GM23338 (cell line): ENCODE data around the gene CAV2. TPM values are rescaled to one million over a fixed set of nuclear protein-coding genes. Genes with fewer than 3 reads are reported as not detected.

Experiments used
- ATAC-seq: fragments of 200-7000 bp; cut with Tn5 transposase; 3 replicates; pipeline ENCODE4 v1.9.1; 2020
- DNase-seq: peaks from one replicate; pipeline ENCODE4 v3.0.0-alpha.2; 2015; ENCODE audit warnings: low spot score
- H2AFZ ChIP-seq: fragments of 200-600 bp; sonication (generic); 2 replicates; pipeline ENCODE4 v1.8.0; 2016; ENCODE audit warnings: antibody characterized with exemption, mild to moderate bottlenecking, moderate library complexity
- H3F3A ChIP-seq: fragments of 200-600 bp; sonication (generic); replicated peaks from 2 replicates; pipeline ENCODE4 v1.8.0; 2017; ENCODE audit warnings: antibody characterized with exemption, mixed run types, low read depth
- H3K27ac ChIP-seq: fragments of 200-600 bp; sonication (generic); 2 replicates; pipeline ENCODE4 v1.6.1; 2016; ENCODE audit warnings: low read depth
- H3K27me3 ChIP-seq: fragments of 200-600 bp; sonication (generic); 2 replicates; pipeline ENCODE4 v1.8.0; 2016; ENCODE audit warnings: mild to moderate bottlenecking, mixed run types, moderate library complexity; ENCODE audit not compliant: insufficient read depth
- H3K36me3 ChIP-seq: fragments of 200-600 bp; sonication (generic); 2 replicates; pipeline ENCODE4 v1.8.0; 2016; ENCODE audit warnings: mild to moderate bottlenecking; ENCODE audit not compliant: insufficient read depth
- H3K4me1 ChIP-seq: fragments of 200-600 bp; sonication (generic); 2 replicates; pipeline ENCODE4 v1.8.0; 2016; ENCODE audit warnings: mild to moderate bottlenecking, moderate library complexity; ENCODE audit not compliant: insufficient read depth
- H3K4me2 ChIP-seq: fragments of 200-600 bp; sonication (generic); 2 replicates; pipeline ENCODE4 v1.7.1; 2017; ENCODE audit warnings: mixed run types
- H3K4me3 ChIP-seq: fragments of 200-600 bp; sonication (generic); 2 replicates; pipeline ENCODE4 v1.6.1; 2016; ENCODE audit warnings: mixed run types
- H3K79me2 ChIP-seq: fragments of 200-600 bp; sonication (generic); replicated peaks from 2 replicates; pipeline ENCODE4 v1.8.0; 2017; ENCODE audit warnings: mild to moderate bottlenecking; ENCODE audit not compliant: insufficient read depth
- H3K9me2 ChIP-seq: fragments of 200-600 bp; sonication (generic); 2 replicates; pipeline ENCODE4 v1.8.0; 2017; ENCODE audit not compliant: insufficient read depth
- H4K20me1 ChIP-seq: fragments of 200-600 bp; sonication (generic); replicated peaks from 2 replicates; pipeline ENCODE4 v1.8.0; 2017; ENCODE audit warnings: mild to moderate bottlenecking; ENCODE audit not compliant: insufficient read depth
- H3K27ac Mint-ChIP-seq: 2 replicates; pipeline ENCODE4 v1.8.0; 2020; ENCODE audit warnings: inconsistent platforms, mild to moderate bottlenecking, moderate library complexity, mixed read lengths
- H3K27me3 Mint-ChIP-seq: 3 replicates; pipeline ENCODE4 v1.8.0; 2022; ENCODE audit warnings: low read depth, mild to moderate bottlenecking, moderate library complexity, mixed read lengths, inconsistent platforms; ENCODE audit not compliant: insufficient read depth, poor library complexity
- H3K36me3 Mint-ChIP-seq: 3 replicates; pipeline ENCODE4 v1.8.0; 2021; ENCODE audit warnings: low read depth, mild to moderate bottlenecking, inconsistent platforms, moderate library complexity, mixed read lengths
- H3K4me1 Mint-ChIP-seq: 3 replicates; pipeline ENCODE4 v1.8.0; 2020; ENCODE audit warnings: mild to moderate bottlenecking, inconsistent platforms, mixed read lengths
- H3K4me3 Mint-ChIP-seq: 3 replicates; pipeline ENCODE4 v1.8.0; 2021; ENCODE audit warnings: moderate library complexity, mild to moderate bottlenecking, inconsistent platforms, mixed read lengths
- H3K9me3 Mint-ChIP-seq: 3 replicates; pipeline ENCODE4 v1.8.0; 2020; ENCODE audit warnings: moderate library complexity, mild to moderate bottlenecking, inconsistent platforms, mixed read lengths
- CREB1 ChIP-seq: fragments of 250-450 bp; sonication (Bioruptor Pico); IDR thresholded peaks from 2 replicates; pipeline ENCODE4 v1.5.0; 2020; ENCODE audit warnings: low read depth, mild to moderate bottlenecking, moderate library complexity
- CTCF ChIP-seq, 2 experiments: fragments of 200-600 bp in 1 of 2; sonication (generic) in 1 of 2; conservative IDR thresholded peaks; 2 replicates each; pipeline versions ENCODE4 v1.5.1 to v1.6.1; 2016 to 2017; ENCODE audit warnings: antibody characterized with exemption in 2 of 2, low read depth in 2 of 2, mild to moderate bottlenecking in 2 of 2, moderate library complexity in 1 of 2
- ETS1 ChIP-seq: IDR thresholded peaks from 2 replicates; pipeline ENCODE4 v1.6.1; 2016; ENCODE audit warnings: antibody characterized with exemption
- EZH2 ChIP-seq: fragments of 200-600 bp; sonication (generic); IDR thresholded peaks from one replicate; pipeline ENCODE4 v1.8.0; 2017; ENCODE audit warnings: antibody characterized with exemption, mild to moderate bottlenecking, low read depth; ENCODE audit not compliant: unreplicated experiment
- EZH2phosphoT487 ChIP-seq: fragments of 200-600 bp; sonication (generic); IDR thresholded peaks from one replicate; pipeline ENCODE4 v1.8.1; 2018; ENCODE audit warnings: antibody characterized with exemption; ENCODE audit not compliant: unreplicated experiment
- JUNB ChIP-seq: IDR thresholded peaks from one replicate; pipeline ENCODE4 v1.6.1; 2016; ENCODE audit warnings: antibody characterized with exemption; ENCODE audit not compliant: unreplicated experiment
- NANOG ChIP-seq: IDR thresholded peaks from 2 replicates; pipeline ENCODE4 v1.6.1; 2016; ENCODE audit warnings: antibody characterized with exemption, borderline replicate concordance
- REST ChIP-seq: IDR thresholded peaks from one replicate; pipeline ENCODE4 v1.6.1; 2018; ENCODE audit warnings: antibody characterized with exemption; ENCODE audit not compliant: unreplicated experiment
- STAT1 ChIP-seq: IDR thresholded peaks from one replicate; pipeline ENCODE4 v1.6.1; 2016; ENCODE audit warnings: antibody characterized with exemption; ENCODE audit not compliant: unreplicated experiment
- ZNF114 ChIP-seq: fragments of 250-450 bp; sonication (Bioruptor Pico); IDR thresholded peaks from 2 replicates; pipeline ENCODE4 v1.5.0; 2020; ENCODE audit warnings: mild to moderate bottlenecking, moderate library complexity
- ZNF331 ChIP-seq: fragments of 250-450 bp; sonication (Bioruptor Pico); IDR thresholded peaks from 2 replicates; pipeline ENCODE4 v1.5.0; 2020; ENCODE audit warnings: low read depth, mild to moderate bottlenecking, moderate library complexity
- polyA plus RNA-seq: library from polyadenylated mRNA; unstranded; fragments of >200 nt; fragmentation: Nextera tagmentation; extraction: Ambion mirVana; gene quantifications from 2 replicates; pipeline ENCODE4 v1.2.1, GENCODE V29; 2016
- total RNA-seq: library from RNA; depleted of rRNA; stranded (reverse); fragments of >200 nt; shearing (Covaris generic); gene quantifications from 2 replicates; pipeline ENCODE4 v1.2.3, GENCODE V29; 2014

The CAV2 gene
- total and polyA plus RNA-seq, 2 experiments from 2014 or later, result 4.2 to 6.6 TPM

- Histone ChIP-seq H3K27ac (no peak overlapping the region), H3K9me2 (no peaks in the 10 kb centered on the region), H4K20me1 (no peaks in the 10 kb centered on the region), H3K27me3 (peaks cover 14% of the 10 kb centered on the region), H3K36me3 (no peaks in the 10 kb centered on the region), H3K4me2 (peak overlapping the region; percentile 93; the same call in 1 of the 2 replicates), H3K79me2 (no peaks in the 10 kb centered on the region), H2AFZ (no peak overlapping the region), H3K4me3 (no peak overlapping the region), H3K4me1 (peaks cover 28% of the 10 kb centered on the region), H3F3A (no peaks in the 10 kb centered on the region)
- Mint-ChIP-seq H3K27ac (no peak overlapping the region), H3K27me3 (peaks cover 36% of the 10 kb centered on the region), H3K4me1 (peaks cover 31% of the 10 kb centered on the region), H3K9me3 (no peaks in the 10 kb centered on the region), H3K36me3 (no peaks in the 10 kb centered on the region), H3K4me3 (no peak overlapping the region; the same call in 2 of the 3 replicates)
- TF ChIP-seq REST (no peak), JUNB (no peak), EZH2phosphoT487 (no peak), NANOG (no peak), ETS1 (no peak)
- DNase-seq (no peak), ATAC-seq (no peak)
Measured at GRCh38 chr7:116528008-116528789, 28.7 kb downstream of the CAV2 start.

- Histone ChIP-seq H3K9me2 (no peaks in the 10 kb centered on the region), H3K4me2 (no peak overlapping the region), H3K36me3 (no peaks in the 10 kb centered on the region), H4K20me1 (no peaks in the 10 kb centered on the region), H3K4me3 (no peak overlapping the region), H3K27ac (no peak overlapping the region), H3K79me2 (no peaks in the 10 kb centered on the region), H3K27me3 (peaks cover 14% of the 10 kb centered on the region), H3F3A (no peaks in the 10 kb centered on the region), H3K4me1 (peaks cover 18% of the 10 kb centered on the region), H2AFZ (no peak overlapping the region)
- Mint-ChIP-seq H3K4me3 (no peak overlapping the region), H3K27me3 (peaks cover 29% of the 10 kb centered on the region), H3K36me3 (no peaks in the 10 kb centered on the region), H3K4me1 (peaks cover 21% of the 10 kb centered on the region), H3K9me3 (no peaks in the 10 kb centered on the region), H3K27ac (no peak overlapping the region)
- ATAC-seq (no peak), DNase-seq (no peak)
- TF ChIP-seq JUNB (no peak), CREB1 (CRISPR knock-in tag) (no peak), ZNF331 (CRISPR knock-in tag) (no peak), ETS1 (no peak), STAT1 (no peak), REST (no peak), ZNF114 (CRISPR knock-in tag) (no peak), CTCF (conservative IDR thresholded peaks at IDR 0.05; ENCODE audit: low read depth in 2 of 2) (no peak), EZH2phosphoT487 (no peak), NANOG (no peak), EZH2 (no peak)
Measured at GRCh38 chr7:116529250-116529649, 29.7 kb downstream of the CAV2 start.
